ENCODE results near the gene MSI2. TPM values are rescaled to one million over a fixed set of nuclear protein-coding genes. Genes with fewer than 3 reads are reported as not detected.
A peak's percentile ranks its signal among the peaks of the same experiment; 100 is the strongest.

The MSI2 gene
- total and polyA plus RNA-seq, 7 donors = 37.6 to 133 (median 87.1) TPM

DNA sequence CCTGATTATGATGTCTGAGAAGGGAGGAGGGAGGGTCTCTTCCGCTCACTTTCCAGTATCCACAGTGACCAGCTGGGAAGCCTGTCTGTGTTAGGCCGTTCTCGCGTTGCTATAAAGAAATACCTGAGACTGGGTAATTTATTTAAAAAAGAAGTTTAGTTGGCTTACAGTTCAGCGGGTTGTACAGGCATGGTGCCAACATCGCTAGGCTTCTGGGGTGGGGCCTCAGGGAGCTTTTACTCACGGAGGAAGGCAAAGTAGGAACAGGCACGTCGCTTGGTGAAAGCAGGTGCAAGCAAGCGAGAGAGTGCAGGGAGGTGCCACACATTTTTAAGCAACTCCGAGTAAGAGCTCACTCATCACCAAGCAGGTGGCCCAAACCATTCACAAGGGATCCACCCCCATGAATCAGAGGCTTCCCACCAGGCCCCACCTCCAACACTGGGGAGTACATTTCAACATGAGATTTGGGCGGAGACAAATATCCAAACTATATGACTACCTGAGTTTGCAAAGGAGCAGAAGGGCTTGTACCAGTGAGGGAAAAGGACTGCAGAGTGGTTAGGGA, 351.3 kb downstream of the MSI2 start:
- ATAC-seq = peak; percentile 67 to 93 (median 77)
- 76 to 88% (median 76%) methylated on average over 12 of the region's 12 CpGs for WGBS, 3 donors
- TF ChIP-seq, protein P1, sequence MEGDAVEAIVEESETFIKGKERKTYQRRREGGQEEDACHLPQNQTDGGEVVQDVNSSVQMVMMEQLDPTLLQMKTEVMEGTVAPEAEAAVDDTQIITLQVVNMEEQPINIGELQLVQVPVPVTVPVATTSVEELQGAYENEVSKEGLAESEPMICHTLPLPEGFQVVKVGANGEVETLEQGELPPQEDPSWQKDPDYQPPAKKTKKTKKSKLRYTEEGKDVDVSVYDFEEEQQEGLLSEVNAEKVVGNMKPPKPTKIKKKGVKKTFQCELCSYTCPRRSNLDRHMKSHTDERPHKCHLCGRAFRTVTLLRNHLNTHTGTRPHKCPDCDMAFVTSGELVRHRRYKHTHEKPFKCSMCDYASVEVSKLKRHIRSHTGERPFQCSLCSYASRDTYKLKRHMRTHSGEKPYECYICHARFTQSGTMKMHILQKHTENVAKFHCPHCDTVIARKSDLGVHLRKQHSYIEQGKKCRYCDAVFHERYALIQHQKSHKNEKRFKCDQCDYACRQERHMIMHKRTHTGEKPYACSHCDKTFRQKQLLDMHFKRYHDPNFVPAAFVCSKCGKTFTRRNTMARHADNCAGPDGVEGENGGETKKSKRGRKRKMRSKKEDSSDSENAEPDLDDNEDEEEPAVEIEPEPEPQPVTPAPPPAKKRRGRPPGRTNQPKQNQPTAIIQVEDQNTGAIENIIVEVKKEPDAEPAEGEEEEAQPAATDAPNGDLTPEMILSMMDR (IDR thresholded peaks at IDR 0.05) = no peak
- H3K4me3 ChIP-seq = no peak overlapping the region
- peaks cover 40% of the 10 kb centered on the region for H3K4me1 ChIP-seq
- intact Hi-C loops (cut with DNase I) = loop anchor here (5.0 to 10.0 kb wide), 3 partner anchors 55 to 473 kb away; no protein-coding TSS in a partner anchor
- H3K9me3 ChIP-seq = no peaks in the 10 kb centered on the region
- no peaks in the 10 kb centered on the region for H3K27me3 ChIP-seq (ENCODE audit: insufficient read depth in 3 of 3, low read length in 2 of 3)
- DNase-seq = peak; percentile 72 to 76
- H3K36me3 ChIP-seq (ENCODE audit: insufficient read depth in 1 of 2, low read depth in 1 of 2) = no peaks in the 10 kb centered on the region
- H3K27ac ChIP-seq = peak overlapping the region; percentile 83

DNA sequence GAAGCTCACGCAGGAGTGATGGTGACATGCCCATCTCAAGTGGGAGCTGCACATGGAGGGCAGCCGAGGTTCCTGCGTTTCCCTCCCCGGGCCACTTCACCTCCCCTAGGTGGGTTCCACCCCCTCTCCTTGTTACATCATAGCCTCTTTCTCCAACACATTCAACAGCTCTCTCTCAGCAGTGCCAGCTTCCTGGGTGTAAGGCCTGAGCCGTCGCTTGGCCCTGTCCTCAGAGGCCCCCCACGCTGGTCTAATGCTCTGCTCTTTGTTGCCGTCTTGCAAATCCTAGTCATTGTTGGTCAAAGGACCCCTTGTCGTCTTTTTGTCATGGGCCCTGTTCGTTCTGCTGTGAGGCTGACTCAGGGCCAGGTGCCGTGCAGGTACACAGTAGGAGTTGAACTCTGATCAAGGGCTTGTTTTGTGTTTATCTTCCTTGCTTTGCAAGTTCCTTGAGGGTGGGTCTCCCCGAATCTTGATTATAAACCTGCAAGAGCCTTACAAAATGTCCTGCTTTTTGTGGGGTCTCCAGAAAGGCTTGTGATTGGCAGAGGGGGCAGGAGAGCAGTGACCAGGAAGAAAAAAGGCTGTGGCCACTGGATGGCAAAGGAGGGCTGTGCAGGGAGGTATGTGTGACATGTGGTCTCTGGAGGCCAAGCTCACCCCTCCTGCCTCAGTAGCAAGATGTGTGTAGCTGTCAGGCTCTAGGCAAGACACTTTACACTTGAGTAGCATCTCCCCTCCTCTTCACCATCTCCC, 352.2 kb downstream of the MSI2 start:
- intact Hi-C loops (cut with DNase I) = loop anchor here (5.0 to 10.0 kb wide), 3 partner anchors 54 to 474 kb away; no protein-coding TSS in a partner anchor

DNA sequence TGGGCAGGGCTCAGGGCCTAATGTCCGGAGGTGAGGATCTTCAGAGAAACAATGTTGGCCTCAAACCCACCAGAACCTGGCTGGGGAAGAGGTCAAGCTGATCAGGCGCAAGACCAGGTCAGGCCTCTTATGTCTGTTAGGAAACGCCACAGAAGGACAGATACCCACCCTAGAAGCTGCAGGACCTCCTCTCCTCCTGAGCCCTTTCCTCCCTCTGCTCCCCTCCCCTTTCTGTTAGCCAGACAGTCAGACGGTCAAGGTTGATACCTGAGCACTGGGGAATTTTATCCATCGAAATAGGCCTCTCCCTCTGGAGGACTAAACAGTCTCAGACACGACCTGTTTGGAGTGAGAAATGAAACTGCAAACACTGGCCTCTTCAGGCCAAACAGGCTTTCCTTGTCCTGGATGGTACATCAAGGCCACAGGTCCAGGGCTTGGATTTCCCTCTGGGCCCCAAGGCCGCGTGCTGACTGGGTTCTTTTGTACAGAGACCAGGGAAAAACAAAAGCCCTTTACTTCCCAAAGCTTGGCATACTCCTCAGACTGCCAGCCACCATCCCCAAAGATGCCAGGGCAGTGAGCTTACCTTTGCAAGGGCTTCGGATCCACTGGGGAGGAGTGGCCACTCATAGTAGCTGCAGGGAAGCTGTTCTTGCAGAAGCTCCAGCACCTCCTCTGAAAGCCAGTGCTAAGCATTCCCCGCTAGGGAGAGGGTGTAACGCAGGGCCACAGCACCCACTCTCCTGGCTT, 353.0 kb downstream of the MSI2 start:
- ATAC-seq (no peak), DNase-seq (no peak)
- TF ChIP-seq, protein P1 (IDR thresholded peaks at IDR 0.05) = no peak
- 74 to 85% (median 76%) methylated on average over 11 of the region's 11 CpGs for WGBS, 3 donors
- Histone ChIP-seq H3K27me3 (ENCODE audit: insufficient read depth in 3 of 3, low read length in 2 of 3) (no peaks in the 10 kb centered on the region), H3K27ac (no peak overlapping the region), H3K9me3 (no peaks in the 10 kb centered on the region), H3K4me3 (no peak overlapping the region), H3K4me1 (peaks cover 32% of the 10 kb centered on the region), H3K36me3 (ENCODE audit: insufficient read depth in 1 of 2, low read depth in 1 of 2) (no peaks in the 10 kb centered on the region)
- intact Hi-C loops (cut with DNase I) = loop anchor here (5.0 to 10.0 kb wide), 3 partner anchors 53 to 474 kb away; no protein-coding TSS in a partner anchor

More for the DNA sequence above, 352.2 kb downstream of the MSI2 start:
- H3K27ac ChIP-seq = no peak overlapping the region
- no peaks in the 10 kb centered on the region for H3K9me3 ChIP-seq
- peaks cover 40% of the 10 kb centered on the region for H3K4me1 ChIP-seq
- peak in 2 of 4 donors; percentile 7 to 8 for ATAC-seq
- no peak for DNase-seq
- no peaks in the 10 kb centered on the region for H3K36me3 ChIP-seq (ENCODE audit: insufficient read depth in 1 of 2, low read depth in 1 of 2)
- H3K4me3 ChIP-seq = no peak overlapping the region
- no peaks in the 10 kb centered on the region for H3K27me3 ChIP-seq (ENCODE audit: insufficient read depth in 3 of 3, low read length in 2 of 3)
- 87 to 93% (median 91%) methylated on average over 12 of the region's 12 CpGs for WGBS, 3 donors
- TF ChIP-seq, protein P1 (IDR thresholded peaks at IDR 0.05) = no peak

DNA sequence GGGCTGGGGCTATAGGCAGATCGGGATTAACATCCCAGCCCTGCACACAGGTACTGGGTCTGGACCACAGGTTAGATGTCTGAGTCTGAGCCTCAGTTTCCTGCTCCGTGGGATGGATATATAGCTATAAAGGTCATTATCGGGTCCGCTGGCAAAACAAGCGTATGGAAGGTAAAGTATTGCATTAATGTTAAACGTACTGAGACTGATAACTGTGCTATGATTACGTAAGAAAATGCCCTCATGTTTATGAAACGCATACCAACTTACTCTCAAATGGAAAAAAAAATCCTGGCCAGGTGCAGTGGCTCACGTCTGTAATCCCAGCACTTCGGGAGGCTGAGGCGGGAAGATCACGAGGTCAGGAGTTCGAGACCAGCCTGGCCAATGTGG, 353.6 kb downstream of the MSI2 start:
- intact Hi-C loops (cut with DNase I) = loop anchor here (5.0 to 10.0 kb wide), 3 partner anchors 52 to 475 kb away; no protein-coding TSS in a partner anchor
- H3K4me3 ChIP-seq = no peak overlapping the region
- no peak for ATAC-seq
- no peaks in the 10 kb centered on the region for H3K36me3 ChIP-seq (ENCODE audit: insufficient read depth in 1 of 2, low read depth in 1 of 2)
- H3K27ac ChIP-seq = no peak overlapping the region
- DNase-seq = no peak
- no peaks in the 10 kb centered on the region for H3K27me3 ChIP-seq (ENCODE audit: insufficient read depth in 3 of 3, low read length in 2 of 3)
- TF ChIP-seq, protein P1 (IDR thresholded peaks at IDR 0.05) = no peak
- no peaks in the 10 kb centered on the region for H3K9me3 ChIP-seq
- WGBS, 3 donors = 86 to 93% (median 89%) methylated on average over 13 of the region's 13 CpGs
- peaks cover 27% of the 10 kb centered on the region for H3K4me1 ChIP-seq

Data from psoas muscle (tissue), 8 donors.